ENCODE results near the gene STON2. TPM values are rescaled to one million over a fixed set of nuclear protein-coding genes. Genes with fewer than 3 reads are reported as not detected.

Gene STON2
- total and polyA plus RNA-seq, 2 experiments from 2014 or later: 5.0 to 22.7 TPM

DNA sequence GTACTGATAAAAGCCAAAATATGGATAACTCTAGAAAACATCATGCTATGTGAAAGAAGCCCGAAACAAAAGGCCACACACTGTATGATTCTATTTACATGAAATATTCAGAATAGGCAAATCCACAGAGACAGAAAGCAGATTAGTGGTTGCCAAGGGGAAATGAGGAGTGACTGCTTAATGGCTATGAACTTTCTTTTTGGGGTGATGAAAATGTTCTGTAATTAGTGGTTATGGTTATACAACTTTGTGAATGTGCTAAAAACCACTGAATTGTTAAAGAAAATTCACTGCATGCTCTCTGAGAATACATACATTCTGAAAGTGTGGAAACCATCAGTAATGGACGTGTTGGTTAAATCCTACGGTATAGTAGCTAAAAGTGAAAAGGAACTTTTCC, 39.9 kb upstream of the STON2 start:
- H3K9me2 ChIP-seq (replicated peaks; ENCODE audit: insufficient read depth): no peaks in the 10 kb centered on the region
- no peak overlapping the region for H3K4me3 ChIP-seq
- TF ChIP-seq EZH2phosphoT487 (IDR thresholded peaks at IDR 0.05; ENCODE audit: low read depth, severe bottlenecking, unreplicated experiment): no peak
- TF ChIP-seq CTCF (IDR thresholded peaks at IDR 0.05; ENCODE audit: poor library complexity): no peak
- TF ChIP-seq EZH2 (IDR thresholded peaks at IDR 0.05; ENCODE audit: borderline replicate concordance): no peak
- DNase-seq (ENCODE audit: low spot score): no peak
- no peaks in the 10 kb centered on the region for H4K20me1 ChIP-seq (ENCODE audit: insufficient read depth, poor library complexity, severe bottlenecking)
- H3K4me2 ChIP-seq: no peak overlapping the region
- WGBS (ENCODE audit: low lambda C conversion rate, missing lambda C conversion rate): 90% methylated on average over 3 of the region's 3 CpGs
- H3K4me1 ChIP-seq (ENCODE audit: insufficient read depth): peaks cover 4% of the 10 kb centered on the region
- no peaks in the 10 kb centered on the region for H3K36me3 ChIP-seq (replicated peaks; ENCODE audit: insufficient read depth, low read depth)
- no peaks in the 10 kb centered on the region for H3K9me3 ChIP-seq (ENCODE audit: low read depth)
- H2AFZ ChIP-seq: no peak overlapping the region
- H3K27ac ChIP-seq: no peak overlapping the region
- H3K79me2 ChIP-seq: no peaks in the 10 kb centered on the region
- peaks cover 12% of the 10 kb centered on the region for H3K27me3 ChIP-seq

GRCh38 chr14:81437244-81437643, 37.1 kb upstream of the STON2 start:
- peaks cover 16% of the 10 kb centered on the region for H3K27me3 ChIP-seq
- H3K36me3 ChIP-seq (replicated peaks; ENCODE audit: insufficient read depth, low read depth): no peaks in the 10 kb centered on the region
- peaks cover 1% of the 10 kb centered on the region for H3K79me2 ChIP-seq
- no peak overlapping the region for H3K4me3 ChIP-seq
- no peak for TF ChIP-seq CTCF (IDR thresholded peaks at IDR 0.05; ENCODE audit: poor library complexity)
- TF ChIP-seq EZH2phosphoT487 (IDR thresholded peaks at IDR 0.05; ENCODE audit: low read depth, severe bottlenecking, unreplicated experiment): no peak
- TF ChIP-seq EZH2 (IDR thresholded peaks at IDR 0.05; ENCODE audit: borderline replicate concordance): no peak
- peak overlapping the region; percentile 95 for H3K4me2 ChIP-seq
- H4K20me1 ChIP-seq (ENCODE audit: insufficient read depth, poor library complexity, severe bottlenecking): no peaks in the 10 kb centered on the region
- WGBS (ENCODE audit: low lambda C conversion rate, missing lambda C conversion rate): 61% methylated on average over 4 of the region's 4 CpGs
- no peak overlapping the region for H3K27ac ChIP-seq
- no peaks in the 10 kb centered on the region for H3K9me2 ChIP-seq (replicated peaks; ENCODE audit: insufficient read depth)
- peaks cover 4% of the 10 kb centered on the region for H3K4me1 ChIP-seq (ENCODE audit: insufficient read depth)
- no peak overlapping the region for H2AFZ ChIP-seq
- no peak for DNase-seq (ENCODE audit: low spot score)
- no peaks in the 10 kb centered on the region for H3K9me3 ChIP-seq (ENCODE audit: low read depth)

DNA sequence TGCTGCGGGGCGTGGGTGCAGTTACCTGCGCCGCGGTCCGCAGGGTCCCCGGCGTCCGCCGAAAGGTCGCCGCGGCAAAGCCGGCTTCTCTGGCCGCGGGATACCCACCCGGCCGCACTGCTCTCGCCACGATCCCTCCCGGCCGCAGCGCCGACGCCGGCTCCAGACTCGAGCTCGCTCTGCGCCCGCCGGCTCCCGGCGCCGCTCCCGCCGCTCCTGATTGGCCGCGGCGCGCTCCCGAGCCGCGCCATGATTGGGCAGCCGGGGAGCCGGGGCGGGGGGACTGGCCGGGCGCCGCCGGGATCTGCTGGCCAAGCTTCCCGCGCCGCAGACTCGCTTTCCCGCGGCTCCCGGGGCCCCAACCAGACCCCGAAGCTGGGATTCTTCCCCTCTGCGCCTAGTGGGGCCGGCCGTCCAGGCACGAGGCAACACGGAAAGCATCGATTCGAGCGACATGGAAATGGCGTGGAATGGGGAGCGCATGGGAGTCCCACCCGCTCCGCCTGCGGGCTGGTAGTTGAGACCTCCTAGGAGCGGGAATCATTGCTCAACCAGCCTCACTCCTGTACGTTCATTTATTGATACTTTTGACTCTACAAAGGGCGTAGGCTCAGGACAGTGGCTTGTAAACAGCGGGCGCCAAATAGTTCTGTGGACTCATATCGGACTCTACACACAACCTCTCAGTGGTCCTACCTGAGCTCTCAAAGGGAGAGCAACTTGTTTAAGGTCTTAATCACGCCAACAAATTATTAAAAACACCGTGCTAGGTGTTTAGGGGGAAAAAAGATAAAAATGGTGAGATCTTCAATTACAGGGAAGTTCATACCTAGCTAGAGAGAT, 36.4 kb upstream of the STON2 start:
- Histone ChIP-seq H4K20me1 (ENCODE audit: insufficient read depth, poor library complexity, severe bottlenecking) (no peaks in the 10 kb centered on the region), H3K9me2 (replicated peaks; ENCODE audit: insufficient read depth) (no peaks in the 10 kb centered on the region), H3K4me1 (ENCODE audit: insufficient read depth) (peaks cover 4% of the 10 kb centered on the region), H3K36me3 (replicated peaks; ENCODE audit: insufficient read depth, low read depth) (no peaks in the 10 kb centered on the region), H3K9me3 (ENCODE audit: low read depth) (no peaks in the 10 kb centered on the region), H3K27ac (peak overlapping the region; percentile 74), H3K4me2 (peak overlapping the region; percentile 95), H2AFZ (peak overlapping the region; percentile 77), H3K27me3 (peaks cover 16% of the 10 kb centered on the region), H3K79me2 (peaks cover 3% of the 10 kb centered on the region), H3K4me3 (peak overlapping the region; percentile 71)
- TF ChIP-seq CTCF (IDR thresholded peaks at IDR 0.05; ENCODE audit: poor library complexity) (no peak), EZH2 (IDR thresholded peaks at IDR 0.05; ENCODE audit: borderline replicate concordance) (no peak), EZH2phosphoT487 (IDR thresholded peaks at IDR 0.05; ENCODE audit: low read depth, severe bottlenecking, unreplicated experiment) (no peak)
- peak; percentile 93 for DNase-seq (ENCODE audit: low spot score)
- 4% methylated on average over 25 of the region's 79 CpGs for WGBS (ENCODE audit: low lambda C conversion rate, missing lambda C conversion rate)

Measured in hepatocyte (in vitro differentiated cells).